Lower leg skin (tissue), 3 donors: ENCODE data around the gene FAM171A1.

Experiments used
- POLR2A ChIP-seq, 2 donors: fragments of 450-650 bp; IDR thresholded peaks; one replicate each; pipeline ENCODE4 v1.6.1; 2016 to 2017; ENCODE audit warnings: antibody characterized with exemption in 2 of 2, mild to moderate bottlenecking in 1 of 2, moderate library complexity in 1 of 2
- TF ChIP-seq, protein P1 (sequence below), 3 donors: fragments of 450-650 bp; IDR thresholded peaks; one replicate each; pipeline ENCODE4 v1.5.1; 2016; ENCODE audit warnings: antibody characterized with exemption in 3 of 3, mild to moderate bottlenecking in 3 of 3, moderate library complexity in 2 of 3

DNA sequence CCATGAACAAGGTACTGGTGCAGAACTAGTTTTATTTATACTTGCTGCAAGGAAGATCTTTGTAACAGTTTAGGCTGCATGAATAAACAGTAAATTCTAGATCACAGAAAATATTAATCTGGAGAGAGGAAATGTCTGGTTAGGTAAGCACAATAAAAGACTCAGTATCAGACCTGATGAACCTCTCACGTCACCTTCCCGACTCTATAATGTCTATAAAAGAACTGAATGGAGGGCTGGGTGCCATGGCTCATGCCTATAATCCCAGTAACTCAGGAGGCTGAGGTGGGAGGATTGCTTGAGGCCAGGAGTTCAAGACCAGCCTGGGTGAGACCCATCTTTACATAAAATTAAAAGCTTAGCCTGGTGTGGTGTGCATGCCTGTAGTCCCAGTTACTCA is 65.9 kb downstream of the FAM171A1 start:
- TF ChIP-seq, protein P1, sequence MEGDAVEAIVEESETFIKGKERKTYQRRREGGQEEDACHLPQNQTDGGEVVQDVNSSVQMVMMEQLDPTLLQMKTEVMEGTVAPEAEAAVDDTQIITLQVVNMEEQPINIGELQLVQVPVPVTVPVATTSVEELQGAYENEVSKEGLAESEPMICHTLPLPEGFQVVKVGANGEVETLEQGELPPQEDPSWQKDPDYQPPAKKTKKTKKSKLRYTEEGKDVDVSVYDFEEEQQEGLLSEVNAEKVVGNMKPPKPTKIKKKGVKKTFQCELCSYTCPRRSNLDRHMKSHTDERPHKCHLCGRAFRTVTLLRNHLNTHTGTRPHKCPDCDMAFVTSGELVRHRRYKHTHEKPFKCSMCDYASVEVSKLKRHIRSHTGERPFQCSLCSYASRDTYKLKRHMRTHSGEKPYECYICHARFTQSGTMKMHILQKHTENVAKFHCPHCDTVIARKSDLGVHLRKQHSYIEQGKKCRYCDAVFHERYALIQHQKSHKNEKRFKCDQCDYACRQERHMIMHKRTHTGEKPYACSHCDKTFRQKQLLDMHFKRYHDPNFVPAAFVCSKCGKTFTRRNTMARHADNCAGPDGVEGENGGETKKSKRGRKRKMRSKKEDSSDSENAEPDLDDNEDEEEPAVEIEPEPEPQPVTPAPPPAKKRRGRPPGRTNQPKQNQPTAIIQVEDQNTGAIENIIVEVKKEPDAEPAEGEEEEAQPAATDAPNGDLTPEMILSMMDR (IDR thresholded peaks at IDR 0.05) = no peak
- TF ChIP-seq POLR2A (IDR thresholded peaks at IDR 0.05) = no peak
